Mammary epithelial cell (primary cell): ENCODE data around the gene ATP1A4.

Source experiments
- CTCF ChIP-seq, 2 donors: IDR thresholded peaks in 1 of 2; conservative IDR thresholded peaks in 1 of 2; 2 replicates each; pipeline ENCODE4 v1.5.1; 2011 to 2012; ENCODE audit warnings: inconsistent platforms in 2 of 2, low read length in 2 of 2, mild to moderate bottlenecking in 2 of 2, control low read depth in 1 of 2, low read depth in 1 of 2; ENCODE audit not compliant: insufficient read depth in 1 of 2; ENCODE audit errors: extremely low read depth in 1 of 2
- EZH2 ChIP-seq: IDR thresholded peaks from 2 replicates; pipeline ENCODE4 v1.6.1; 2012; ENCODE audit warnings: low read length, inconsistent platforms, borderline replicate concordance

GRCh38 chr1:160117300-160117699 lies 34.1 kb upstream of the ATP1A4 start:
- no peak for TF ChIP-seq CTCF (conservative IDR thresholded peaks at IDR 0.05 in 1 of 2, IDR thresholded peaks at IDR 0.05 in 1 of 2; ENCODE audit: extremely low read depth in 1 of 2, insufficient read depth in 1 of 2, low read depth in 1 of 2, low read length in 2 of 2)
- TF ChIP-seq EZH2, result no peak
